Neural progenitor cell (in vitro differentiated cells): Measurements from ENCODE around the gene CAMK1G. TPM values are rescaled to one million over a fixed set of nuclear protein-coding genes. Genes with fewer than 3 reads are reported as not detected.

Source experiments
- DNase-seq: peaks from one replicate; pipeline ENCODE4 v3.0.0-alpha.2; 2016; ENCODE audit warnings: low spot score
- H2AFZ ChIP-seq: fragments of 200-600 bp; sonication (generic); replicated peaks from 2 replicates; pipeline ENCODE4 v1.6.1; 2016; ENCODE audit warnings: antibody characterized with exemption
- H3F3A ChIP-seq: fragments of 200-600 bp; sonication (generic); 2 replicates; pipeline ENCODE4 v1.6.1; 2016; ENCODE audit warnings: antibody characterized with exemption, low read depth
- H3K27ac ChIP-seq: fragments of 200-600 bp; sonication (generic); 2 replicates; pipeline ENCODE4 v1.5.1; 2016; ENCODE audit warnings: mild to moderate bottlenecking
- H3K27me3 ChIP-seq: fragments of 200-600 bp; sonication (generic); 2 replicates; pipeline ENCODE4 v1.6.1; 2016; ENCODE audit warnings: mild to moderate bottlenecking, moderate library complexity
- H3K36me3 ChIP-seq: fragments of 200-600 bp; sonication (generic); 2 replicates; pipeline ENCODE4 v1.5.1; 2016
- H3K4me1 ChIP-seq: fragments of 200-600 bp; sonication (generic); 2 replicates; pipeline ENCODE4 v1.6.1; 2016; ENCODE audit warnings: mixed run types
- H3K4me2 ChIP-seq: fragments of 200-600 bp; sonication (generic); 2 replicates; pipeline ENCODE4 v1.6.1; 2016
- H3K4me3 ChIP-seq: fragments of 200-600 bp; sonication (generic); 2 replicates; pipeline ENCODE4 v1.5.1; 2016
- H3K79me2 ChIP-seq: fragments of 200-600 bp; sonication (generic); 2 replicates; pipeline ENCODE4 v1.6.1; 2016; ENCODE audit warnings: low read depth
- H3K9ac ChIP-seq: fragments of 200-600 bp; sonication (generic); 2 replicates; pipeline ENCODE4 v1.6.1; 2016
- H3K9me3 ChIP-seq: fragments of 200-600 bp; sonication (generic); 2 replicates; pipeline ENCODE4 v1.5.1; 2016; ENCODE audit warnings: low read depth
- H4K20me1 ChIP-seq: fragments of 200-600 bp; sonication (generic); 2 replicates; pipeline ENCODE4 v1.6.1; 2016; ENCODE audit warnings: low read depth
- H3K27ac Mint-ChIP-seq: 3 replicates; pipeline ENCODE4 v1.8.0; 2021; ENCODE audit warnings: mixed read lengths
- H3K27me3 Mint-ChIP-seq: 2 replicates; pipeline ENCODE4 v1.8.0; 2022; ENCODE audit warnings: low read depth, mild to moderate bottlenecking, inconsistent platforms, moderate library complexity, mixed read lengths; ENCODE audit not compliant: insufficient read depth
- H3K36me3 Mint-ChIP-seq: 3 replicates; pipeline ENCODE4 v1.8.0; 2021; ENCODE audit warnings: mixed read lengths
- H3K4me1 Mint-ChIP-seq: 3 replicates; pipeline ENCODE4 v1.8.0; 2021; ENCODE audit warnings: mixed read lengths
- H3K4me3 Mint-ChIP-seq: 3 replicates; pipeline ENCODE4 v1.8.0; 2021; ENCODE audit warnings: mild to moderate bottlenecking, moderate library complexity, mixed read lengths
- H3K9me3 Mint-ChIP-seq: 3 replicates; pipeline ENCODE4 v1.8.0; 2020; ENCODE audit warnings: mixed read lengths
- CTCF ChIP-seq: fragments of 200-600 bp; sonication (generic); IDR thresholded peaks from 2 replicates; pipeline ENCODE4 v1.5.1; 2017; ENCODE audit warnings: antibody characterized with exemption, mild to moderate bottlenecking
- EZH2 ChIP-seq: fragments of 200-600 bp; sonication (generic); IDR thresholded peaks from 2 replicates; pipeline ENCODE4 v1.6.1; 2017; ENCODE audit warnings: antibody characterized with exemption, mild to moderate bottlenecking, moderate library complexity
- EZH2phosphoT487 ChIP-seq: fragments of 200-600 bp; sonication (generic); IDR thresholded peaks from 2 replicates; pipeline ENCODE4 v1.6.1; 2017; ENCODE audit warnings: antibody characterized with exemption
- total RNA-seq: library from RNA; depleted of rRNA; stranded (reverse); fragments of >200 nt; gene quantifications from 2 replicates; pipeline ENCODE4 v1.2.3, GENCODE V29; 2015; ENCODE audit warnings: low replicate concordance

The CAMK1G gene
- total RNA-seq, 1 donor from 2014 or later: 3.6 TPM

- Histone ChIP-seq H3K9ac (no peak overlapping the region), H3K4me1 (peaks cover 13% of the 10 kb centered on the region), H3K79me2 (no peaks in the 10 kb centered on the region), H3K36me3 (no peaks in the 10 kb centered on the region), H2AFZ (no peak overlapping the region), H3K9me3 (no peaks in the 10 kb centered on the region), H3K4me3 (no peak overlapping the region), H4K20me1 (peaks cover 16% of the 10 kb centered on the region), H3K4me2 (no peak overlapping the region), H3F3A (peaks cover 8% of the 10 kb centered on the region), H3K27me3 (peaks cover 28% of the 10 kb centered on the region), H3K27ac (no peak overlapping the region)
- Mint-ChIP-seq H3K4me3 (no peak overlapping the region), H3K27me3 (peaks cover 5% of the 10 kb centered on the region), H3K4me1 (peaks cover 10% of the 10 kb centered on the region), H3K9me3 (no peaks in the 10 kb centered on the region), H3K36me3 (peaks cover 3% of the 10 kb centered on the region), H3K27ac (no peak overlapping the region)
- no peak for DNase-seq
- TF ChIP-seq EZH2 (no peak), CTCF (no peak), EZH2phosphoT487 (no peak)
Measured at GRCh38 chr1:209587789-209588188, 4.3 kb downstream of the CAMK1G start.

- peaks cover 3% of the 10 kb centered on the region for H3K36me3 Mint-ChIP-seq
- Histone ChIP-seq H3K4me3 (no peak overlapping the region), H4K20me1 (peaks cover 16% of the 10 kb centered on the region), H3K9me3 (no peaks in the 10 kb centered on the region), H3K4me1 (peaks cover 6% of the 10 kb centered on the region), H3K4me2 (no peak overlapping the region), H3K36me3 (no peaks in the 10 kb centered on the region), H3K27me3 (peaks cover 27% of the 10 kb centered on the region), H2AFZ (no peak overlapping the region), H3K9ac (no peak overlapping the region), H3F3A (no peaks in the 10 kb centered on the region), H3K27ac (no peak overlapping the region), H3K79me2 (no peaks in the 10 kb centered on the region)
- H3K4me1 Mint-ChIP-seq: peaks cover 10% of the 10 kb centered on the region
- H3K9me3 Mint-ChIP-seq: no peaks in the 10 kb centered on the region
- H3K27me3 Mint-ChIP-seq: peaks cover 5% of the 10 kb centered on the region
- no peak for TF ChIP-seq EZH2phosphoT487
- TF ChIP-seq CTCF: no peak
- no peak for TF ChIP-seq EZH2
- H3K27ac Mint-ChIP-seq: no peak overlapping the region
- no peak overlapping the region for H3K4me3 Mint-ChIP-seq
- no peak for DNase-seq
Measured at GRCh38 chr1:209589440-209589839, 5.9 kb downstream of the CAMK1G start.

- DNase-seq: no peak
- Histone ChIP-seq H3K27me3 (peaks cover 23% of the 10 kb centered on the region), H2AFZ (no peak overlapping the region), H3K79me2 (no peaks in the 10 kb centered on the region), H3K9ac (no peak overlapping the region), H3F3A (no peaks in the 10 kb centered on the region), H3K9me3 (no peaks in the 10 kb centered on the region), H3K4me3 (no peak overlapping the region), H3K4me2 (no peak overlapping the region), H4K20me1 (peaks cover 15% of the 10 kb centered on the region), H3K4me1 (peaks cover 2% of the 10 kb centered on the region), H3K27ac (no peak overlapping the region), H3K36me3 (no peaks in the 10 kb centered on the region)
- H3K4me1 Mint-ChIP-seq: peaks cover 10% of the 10 kb centered on the region
- H3K36me3 Mint-ChIP-seq: peaks cover 3% of the 10 kb centered on the region
- no peaks in the 10 kb centered on the region for H3K9me3 Mint-ChIP-seq
- TF ChIP-seq EZH2phosphoT487 (no peak), EZH2 (no peak), CTCF (no peak)
- H3K4me3 Mint-ChIP-seq: no peak overlapping the region
- no peak overlapping the region for H3K27ac Mint-ChIP-seq
- peaks cover 5% of the 10 kb centered on the region for H3K27me3 Mint-ChIP-seq
Measured at GRCh38 chr1:209589863-209590262, 6.3 kb downstream of the CAMK1G start.
